OCI-LY7 (cell line): Measurements from ENCODE around the gene DSN1. TPM values are rescaled to one million over a fixed set of nuclear protein-coding genes. Genes with fewer than 3 reads are reported as not detected.

Source experiments
- BruUV-seq: library from RNA; stranded (reverse); fragments of 400-500 nt; replicated peaks from 2 replicates; lab custom pipeline; 2021; lab: Mats Ljungman, UMichigan
- CTCF ChIA-PET: fragments of 300-600 bp; sonication (Branson Sonifier 250); formaldehyde crosslinking; loops from one replicate; lab custom pipeline; 2022; ENCODE audit warnings: antibody characterized with exemption; ENCODE audit not compliant: unreplicated experiment; lab: Charles Lee
- POLR2A ChIA-PET: fragments of 300-600 bp; sonication (Branson Sonifier 250); formaldehyde crosslinking; loops from one replicate; lab custom pipeline; 2022; ENCODE audit warnings: antibody characterized with exemption; lab: Charles Lee
- DNase-seq: peaks from one replicate; pipeline ENCODE4 v3.0.0-alpha.2; 2015; ENCODE audit warnings: low spot score
- H2AFZ ChIP-seq: fragments of 200-600 bp; sonication (generic), shearing (Covaris generic); 2 replicates; pipeline ENCODE4 v1.6.1; 2014; ENCODE audit warnings: mild to moderate bottlenecking, antibody characterized with exemption, low read length, moderate library complexity
- H3K27ac ChIP-seq: fragments of 200-600 bp; sonication (generic); 2 replicates; pipeline ENCODE4 v1.5.1; 2014; ENCODE audit warnings: mixed run types, low read depth, mild to moderate bottlenecking, moderate library complexity, low read length, inconsistent platforms; ENCODE audit not compliant: poor library complexity, severe bottlenecking
- H3K36me3 ChIP-seq: fragments of 200-600 bp; sonication (generic); 2 replicates; pipeline ENCODE4 v1.6.1; 2014; ENCODE audit warnings: mild to moderate bottlenecking, antibody characterized with exemption, low read length, moderate library complexity, mixed read lengths; ENCODE audit not compliant: insufficient read depth
- H3K4me1 ChIP-seq: fragments of 200-600 bp; sonication (generic); 2 replicates; pipeline ENCODE4 v1.5.1; 2014; ENCODE audit warnings: mild to moderate bottlenecking, low read length; ENCODE audit not compliant: insufficient read depth, poor library complexity, severe bottlenecking
- H3K4me2 ChIP-seq: fragments of 200-600 bp; sonication (generic); 2 replicates; pipeline ENCODE4 v1.6.1; 2014; ENCODE audit warnings: mild to moderate bottlenecking, low read length
- H3K4me3 ChIP-seq: fragments of 200-600 bp; sonication (generic); 2 replicates; pipeline ENCODE4 v1.5.1; 2014; ENCODE audit warnings: mild to moderate bottlenecking, low read depth, low read length; ENCODE audit not compliant: poor library complexity, severe bottlenecking
- H3K79me2 ChIP-seq: fragments of 200-600 bp; sonication (generic); 2 replicates; pipeline ENCODE4 v1.6.1; 2016; ENCODE audit warnings: low read depth, mild to moderate bottlenecking, low read length, moderate library complexity, mixed read lengths; ENCODE audit not compliant: insufficient read depth
- H3K9me2 ChIP-seq: fragments of 200-600 bp; sonication (generic); 2 replicates; pipeline ENCODE4 v1.6.1; 2016; ENCODE audit warnings: mild to moderate bottlenecking, low read length, mixed read lengths; ENCODE audit not compliant: insufficient read depth
- H3K9me3 ChIP-seq: fragments of 200-600 bp; sonication (generic); 2 replicates; pipeline ENCODE4 v1.6.1; 2014; ENCODE audit warnings: mild to moderate bottlenecking, mixed run types, low read length, mixed read lengths
- H4K20me1 ChIP-seq: fragments of 200-600 bp; sonication (generic); 2 replicates; pipeline ENCODE4 v1.6.1; 2014; ENCODE audit warnings: mild to moderate bottlenecking, antibody characterized with exemption, low read length, moderate library complexity, mixed read lengths; ENCODE audit not compliant: insufficient read depth
- EZH2phosphoT487 ChIP-seq: fragments of 200-600 bp; sonication (generic); IDR thresholded peaks from 2 replicates; pipeline ENCODE4 v1.6.1; 2018; ENCODE audit warnings: low read depth, borderline replicate concordance, mild to moderate bottlenecking, mixed run types, antibody characterized with exemption, low read length, moderate library complexity, mixed read lengths
- intact Hi-C: fragments of 100-400 bp; cut with micrococcal nuclease; formaldehyde crosslinking; loops from one replicate; pipeline ENCODE4 v1.10.0; 2022; ENCODE audit not compliant: unreplicated experiment
- total RNA-seq, 2 experiments: library from RNA; depleted of rRNA in 1 of 2; stranded (reverse); fragments of >200 nt in 1 of 2; shearing (Covaris generic) in 1 of 2; gene quantifications; 2 replicates each; pipeline ENCODE4 v1.2.3, GENCODE V29; 2014 to 2022
- TF ChIP-seq, protein P1 (sequence below): fragments of 200-600 bp; sonication (generic); conservative IDR thresholded peaks from 2 replicates; pipeline ENCODE4 v1.5.1; 2014; ENCODE audit warnings: mild to moderate bottlenecking, antibody characterized with exemption, low read length, moderate library complexity, mixed read lengths

DSN1 gene
- total RNA-seq, 2 experiments from 2014 or later: 33.0 to 37.6 TPM

DNA sequence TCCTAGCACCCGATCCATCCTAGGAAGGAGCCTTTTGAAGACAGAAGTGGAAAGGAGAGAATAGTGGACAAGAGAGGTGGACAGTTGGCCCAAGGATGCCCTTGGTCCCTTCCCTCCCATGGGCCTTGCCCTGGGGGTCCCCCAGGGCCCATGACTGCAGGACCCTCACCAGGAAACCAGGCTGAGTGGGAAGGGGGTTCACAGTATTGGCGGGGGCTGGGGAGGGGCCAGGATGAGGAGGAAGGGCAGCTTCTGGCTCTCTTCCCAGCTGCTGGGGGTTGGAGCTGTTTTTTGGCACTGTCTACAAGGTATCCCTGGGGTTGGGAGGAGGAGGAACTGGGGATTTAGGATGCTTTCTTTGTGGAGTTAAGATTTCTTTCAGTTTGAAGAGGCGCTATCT is 4.0 kb upstream of the DSN1 start:
- no TSS peak for BruUV-seq
- H3K9me2 ChIP-seq: no peaks in the 10 kb centered on the region
- no peak for DNase-seq
- H3K4me1 ChIP-seq: peaks cover 7% of the 10 kb centered on the region
- intact Hi-C loops: no loop called here
- no peaks in the 10 kb centered on the region for H3K36me3 ChIP-seq
- CTCF ChIA-PET: no interaction called here
- H3K4me3 ChIP-seq: no peak overlapping the region
- no peaks in the 10 kb centered on the region for H4K20me1 ChIP-seq
- no peak overlapping the region for H3K27ac ChIP-seq
- H3K9me3 ChIP-seq: no peaks in the 10 kb centered on the region
- POLR2A ChIA-PET: no interaction called here
- H2AFZ ChIP-seq: no peak overlapping the region
- H3K4me2 ChIP-seq: no peak overlapping the region
- H3K79me2 ChIP-seq: peaks cover 8% of the 10 kb centered on the region; the same call in 1 of the 2 replicates
- TF ChIP-seq EZH2phosphoT487: no peak
- TF ChIP-seq, protein P1, sequence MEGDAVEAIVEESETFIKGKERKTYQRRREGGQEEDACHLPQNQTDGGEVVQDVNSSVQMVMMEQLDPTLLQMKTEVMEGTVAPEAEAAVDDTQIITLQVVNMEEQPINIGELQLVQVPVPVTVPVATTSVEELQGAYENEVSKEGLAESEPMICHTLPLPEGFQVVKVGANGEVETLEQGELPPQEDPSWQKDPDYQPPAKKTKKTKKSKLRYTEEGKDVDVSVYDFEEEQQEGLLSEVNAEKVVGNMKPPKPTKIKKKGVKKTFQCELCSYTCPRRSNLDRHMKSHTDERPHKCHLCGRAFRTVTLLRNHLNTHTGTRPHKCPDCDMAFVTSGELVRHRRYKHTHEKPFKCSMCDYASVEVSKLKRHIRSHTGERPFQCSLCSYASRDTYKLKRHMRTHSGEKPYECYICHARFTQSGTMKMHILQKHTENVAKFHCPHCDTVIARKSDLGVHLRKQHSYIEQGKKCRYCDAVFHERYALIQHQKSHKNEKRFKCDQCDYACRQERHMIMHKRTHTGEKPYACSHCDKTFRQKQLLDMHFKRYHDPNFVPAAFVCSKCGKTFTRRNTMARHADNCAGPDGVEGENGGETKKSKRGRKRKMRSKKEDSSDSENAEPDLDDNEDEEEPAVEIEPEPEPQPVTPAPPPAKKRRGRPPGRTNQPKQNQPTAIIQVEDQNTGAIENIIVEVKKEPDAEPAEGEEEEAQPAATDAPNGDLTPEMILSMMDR: no peak

DNA sequence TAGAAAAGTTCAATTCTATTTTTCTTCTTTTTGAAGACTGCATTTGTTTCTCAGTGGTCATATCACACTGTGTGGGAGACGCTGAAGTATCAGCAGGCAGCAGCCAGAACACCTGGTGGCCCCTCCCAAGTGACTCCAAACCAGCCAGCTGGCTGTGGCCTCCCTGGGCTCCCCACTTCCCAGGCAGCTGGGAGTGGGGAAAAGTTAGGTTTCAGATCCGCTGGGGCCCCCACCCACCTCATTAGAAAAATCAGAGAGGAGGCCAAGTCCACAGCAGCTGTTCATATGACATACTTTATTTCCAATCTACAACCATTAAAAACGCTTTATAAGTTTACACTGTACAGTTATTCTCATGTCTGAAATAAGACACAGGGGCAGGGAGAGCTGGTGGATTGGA is 3.6 kb upstream of the DSN1 start:
- POLR2A ChIA-PET: interaction anchor here (1.1 kb wide), 1 partner anchor 11 kb away, joined by 6 read pairs; no protein-coding TSS in a partner anchor
- Histone ChIP-seq H2AFZ (no peak overlapping the region), H3K36me3 (no peaks in the 10 kb centered on the region), H3K9me3 (no peaks in the 10 kb centered on the region), H3K79me2 (peaks cover 13% of the 10 kb centered on the region; the same call in 1 of the 2 replicates), H3K4me1 (peaks cover 11% of the 10 kb centered on the region), H3K4me2 (no peak overlapping the region), H3K4me3 (no peak overlapping the region), H3K9me2 (no peaks in the 10 kb centered on the region), H4K20me1 (no peaks in the 10 kb centered on the region), H3K27ac (no peak overlapping the region)
- intact Hi-C loops: no loop called here
- CTCF ChIA-PET: no interaction called here
- TF ChIP-seq, protein P1: no peak
- no peak for TF ChIP-seq EZH2phosphoT487
- BruUV-seq: no TSS peak
- DNase-seq: no peak

DNA sequence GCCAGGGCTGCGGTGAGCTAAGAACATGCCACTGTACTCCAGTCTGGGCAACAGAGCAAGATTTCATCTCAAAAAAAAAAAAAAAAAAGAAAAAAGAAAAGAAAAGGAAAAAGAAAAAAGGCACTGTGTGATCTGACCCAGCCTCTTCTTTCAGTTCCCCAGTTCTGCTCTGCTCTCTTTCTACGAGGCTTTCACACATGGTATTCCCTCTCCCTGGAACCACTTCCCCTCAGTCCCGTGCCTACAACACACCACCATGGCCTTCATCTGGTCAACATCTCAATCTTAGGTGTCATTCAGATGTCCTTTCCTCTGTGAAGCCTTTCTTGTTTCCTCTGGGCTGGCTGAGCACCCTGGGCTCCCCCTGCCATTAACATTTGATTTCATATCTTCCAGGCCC is 2.3 kb upstream of the DSN1 start:
- no peak overlapping the region for H3K4me3 ChIP-seq
- H3K79me2 ChIP-seq: peaks cover 15% of the 10 kb centered on the region; the same call in 1 of the 2 replicates
- H4K20me1 ChIP-seq: no peaks in the 10 kb centered on the region
- BruUV-seq: no TSS peak
- no peak for DNase-seq
- intact Hi-C loops: no loop called here
- H2AFZ ChIP-seq: no peak overlapping the region
- peaks cover 24% of the 10 kb centered on the region for H3K4me1 ChIP-seq
- H3K36me3 ChIP-seq: peaks cover 6% of the 10 kb centered on the region; the same call in 1 of the 2 replicates
- POLR2A ChIA-PET: interaction anchor here (0.6 to 0.7 kb wide), 2 partner anchors 28 to 96 kb away, joined by 3 to 5 read pairs; no protein-coding TSS in a partner anchor
- CTCF ChIA-PET: no interaction called here
- H3K4me2 ChIP-seq: no peak overlapping the region
- H3K9me3 ChIP-seq: no peaks in the 10 kb centered on the region
- H3K9me2 ChIP-seq: no peaks in the 10 kb centered on the region
- no peak overlapping the region for H3K27ac ChIP-seq
- TF ChIP-seq, protein P1: no peak
- TF ChIP-seq EZH2phosphoT487: no peak
